Fibroblast of pulmonary artery (primary cell): ENCODE measurements around the gene IQGAP2.
"Not testable (repeated sequence)": the region's sequence is repeated elsewhere in the genome, so short reads cannot be mapped to it uniquely, and the experiment has no call there.

Source experiments
- DNase-seq: peaks from one replicate; pipeline ENCODE4 v3.0.0-alpha.2; 2010; ENCODE audit warnings: low read depth
- H3K4me3 ChIP-seq: replicated peaks from 2 replicates; pipeline ENCODE4 v1.5.1; 2011; ENCODE audit warnings: low read depth, mild to moderate bottlenecking, control low read depth, low read length, moderate library complexity
- TF ChIP-seq, protein P1 (sequence below): IDR thresholded peaks from 2 replicates; pipeline ENCODE4 v1.5.1; 2011; ENCODE audit warnings: mild to moderate bottlenecking, control low read depth, low read length, inconsistent platforms; ENCODE audit errors: missing control alignments

Gene IQGAP2

DNA sequence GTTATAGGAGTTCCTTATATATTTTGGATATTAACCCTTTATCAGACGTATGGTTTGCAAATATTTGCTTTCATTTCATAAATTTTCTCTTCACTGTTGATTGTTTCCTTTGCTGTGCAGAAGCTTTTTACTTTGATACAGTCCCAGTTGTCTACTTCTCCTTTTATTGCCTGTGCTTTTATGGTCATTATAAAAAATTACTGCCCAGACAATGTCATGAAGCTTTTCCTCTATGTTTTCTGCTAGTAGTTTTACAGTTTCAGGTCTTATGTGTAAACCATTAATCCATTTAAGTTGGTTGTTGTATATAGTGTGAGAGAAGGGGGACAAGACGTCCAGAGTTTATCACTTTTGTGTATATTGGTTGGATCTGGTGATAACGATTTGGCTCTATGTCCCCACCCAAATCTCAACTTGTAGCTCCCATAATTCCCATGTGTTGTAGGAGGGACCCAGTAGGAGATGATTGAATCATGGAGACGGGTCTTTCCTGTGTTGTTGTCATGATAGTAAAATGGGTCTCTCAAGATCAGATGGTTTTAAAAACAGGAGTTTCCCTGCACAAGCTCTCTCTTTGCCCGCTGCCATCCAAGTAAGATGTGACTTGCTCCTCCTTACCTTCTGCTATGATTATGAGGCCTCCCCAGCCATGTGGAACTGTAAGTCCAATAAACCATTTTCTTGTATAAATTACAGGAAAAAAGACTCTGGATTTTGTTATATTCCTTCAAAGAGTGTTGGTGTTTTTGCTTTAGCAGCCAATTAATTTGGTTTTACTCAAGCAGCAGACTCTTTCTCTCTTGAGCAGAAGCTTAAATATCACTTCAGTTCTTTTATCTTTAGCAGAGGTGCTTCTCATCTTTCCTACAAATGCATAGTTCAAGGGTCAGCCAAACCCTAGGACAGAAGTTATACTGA, 326.5 kb downstream of the IQGAP2 start:
- TF ChIP-seq, protein P1, sequence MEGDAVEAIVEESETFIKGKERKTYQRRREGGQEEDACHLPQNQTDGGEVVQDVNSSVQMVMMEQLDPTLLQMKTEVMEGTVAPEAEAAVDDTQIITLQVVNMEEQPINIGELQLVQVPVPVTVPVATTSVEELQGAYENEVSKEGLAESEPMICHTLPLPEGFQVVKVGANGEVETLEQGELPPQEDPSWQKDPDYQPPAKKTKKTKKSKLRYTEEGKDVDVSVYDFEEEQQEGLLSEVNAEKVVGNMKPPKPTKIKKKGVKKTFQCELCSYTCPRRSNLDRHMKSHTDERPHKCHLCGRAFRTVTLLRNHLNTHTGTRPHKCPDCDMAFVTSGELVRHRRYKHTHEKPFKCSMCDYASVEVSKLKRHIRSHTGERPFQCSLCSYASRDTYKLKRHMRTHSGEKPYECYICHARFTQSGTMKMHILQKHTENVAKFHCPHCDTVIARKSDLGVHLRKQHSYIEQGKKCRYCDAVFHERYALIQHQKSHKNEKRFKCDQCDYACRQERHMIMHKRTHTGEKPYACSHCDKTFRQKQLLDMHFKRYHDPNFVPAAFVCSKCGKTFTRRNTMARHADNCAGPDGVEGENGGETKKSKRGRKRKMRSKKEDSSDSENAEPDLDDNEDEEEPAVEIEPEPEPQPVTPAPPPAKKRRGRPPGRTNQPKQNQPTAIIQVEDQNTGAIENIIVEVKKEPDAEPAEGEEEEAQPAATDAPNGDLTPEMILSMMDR = no peak
- no peak for DNase-seq
- H3K4me3 ChIP-seq = no peak overlapping the region

DNA sequence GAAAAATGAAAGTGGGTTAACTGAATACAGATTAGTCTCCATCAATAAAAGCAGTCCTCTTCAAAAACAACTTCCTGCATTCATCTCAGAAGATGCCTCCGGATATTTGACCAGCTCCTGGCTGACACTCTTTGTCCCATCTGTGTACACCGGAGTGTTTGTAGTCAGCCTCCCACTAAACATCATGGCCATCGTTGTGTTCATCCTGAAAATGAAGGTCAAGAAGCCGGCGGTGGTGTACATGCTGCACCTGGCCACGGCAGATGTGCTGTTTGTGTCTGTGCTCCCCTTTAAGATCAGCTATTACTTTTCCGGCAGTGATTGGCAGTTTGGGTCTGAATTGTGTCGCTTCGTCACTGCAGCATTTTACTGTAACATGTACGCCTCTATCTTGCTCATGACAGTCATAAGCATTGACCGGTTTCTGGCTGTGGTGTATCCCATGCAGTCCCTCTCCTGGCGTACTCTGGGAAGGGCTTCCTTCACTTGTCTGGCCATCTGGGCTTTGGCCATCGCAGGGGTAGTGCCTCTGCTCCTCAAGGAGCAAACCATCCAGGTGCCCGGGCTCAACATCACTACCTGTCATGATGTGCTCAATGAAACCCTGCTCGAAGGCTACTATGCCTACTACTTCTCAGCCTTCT, 329.4 kb downstream of the IQGAP2 start:
- DNase-seq = no peak
- no peak overlapping the region for H3K4me3 ChIP-seq
- TF ChIP-seq, protein P1 = no peak

DNA sequence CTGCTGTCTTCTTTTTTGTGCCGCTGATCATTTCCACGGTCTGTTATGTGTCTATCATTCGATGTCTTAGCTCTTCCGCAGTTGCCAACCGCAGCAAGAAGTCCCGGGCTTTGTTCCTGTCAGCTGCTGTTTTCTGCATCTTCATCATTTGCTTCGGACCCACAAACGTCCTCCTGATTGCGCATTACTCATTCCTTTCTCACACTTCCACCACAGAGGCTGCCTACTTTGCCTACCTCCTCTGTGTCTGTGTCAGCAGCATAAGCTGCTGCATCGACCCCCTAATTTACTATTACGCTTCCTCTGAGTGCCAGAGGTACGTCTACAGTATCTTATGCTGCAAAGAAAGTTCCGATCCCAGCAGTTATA, 329.9 kb downstream of the IQGAP2 start:
- DNase-seq = no peak
- TF ChIP-seq, protein P1 = no peak
- H3K4me3 ChIP-seq = no peak overlapping the region

DNA sequence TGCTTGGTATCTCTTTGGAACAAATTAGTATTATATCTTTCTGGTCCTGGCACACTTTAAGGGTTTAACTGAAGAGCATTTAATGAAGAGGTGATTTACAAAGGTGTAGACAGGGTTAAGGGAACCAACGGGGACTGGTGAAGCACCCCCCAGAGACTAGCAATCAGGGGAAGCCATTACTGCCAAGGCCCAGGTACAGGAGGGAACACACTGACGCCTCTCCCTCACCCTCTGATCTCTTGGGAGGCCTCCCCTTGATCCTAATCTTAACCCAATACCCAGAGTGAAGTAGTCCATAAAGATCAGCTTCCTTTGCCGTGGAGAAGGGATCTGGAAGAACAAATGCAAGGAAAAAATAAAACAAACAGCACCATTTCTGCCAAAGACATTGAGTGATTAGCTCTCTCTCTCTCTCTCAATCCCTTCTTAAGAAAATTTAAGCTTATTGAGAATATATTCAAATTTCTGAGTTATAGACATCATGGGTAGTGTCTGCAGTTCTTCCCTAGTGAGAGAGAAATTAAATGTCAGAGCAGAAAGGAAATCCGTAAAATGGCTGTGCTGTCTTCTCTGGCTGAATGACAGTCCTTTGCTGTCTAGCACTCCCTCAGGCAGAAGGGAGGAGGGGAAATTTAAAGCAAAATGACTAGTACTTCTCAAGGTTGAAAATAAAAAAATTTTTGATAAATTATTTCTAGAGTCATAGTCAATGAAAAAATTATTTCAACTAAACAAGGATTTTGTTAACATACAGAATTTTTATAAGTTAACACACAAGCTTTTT, 332.9 kb downstream of the IQGAP2 start:
- TF ChIP-seq, protein P1 = no peak
- DNase-seq = no peak
- H3K4me3 ChIP-seq = no peak overlapping the region

DNA sequence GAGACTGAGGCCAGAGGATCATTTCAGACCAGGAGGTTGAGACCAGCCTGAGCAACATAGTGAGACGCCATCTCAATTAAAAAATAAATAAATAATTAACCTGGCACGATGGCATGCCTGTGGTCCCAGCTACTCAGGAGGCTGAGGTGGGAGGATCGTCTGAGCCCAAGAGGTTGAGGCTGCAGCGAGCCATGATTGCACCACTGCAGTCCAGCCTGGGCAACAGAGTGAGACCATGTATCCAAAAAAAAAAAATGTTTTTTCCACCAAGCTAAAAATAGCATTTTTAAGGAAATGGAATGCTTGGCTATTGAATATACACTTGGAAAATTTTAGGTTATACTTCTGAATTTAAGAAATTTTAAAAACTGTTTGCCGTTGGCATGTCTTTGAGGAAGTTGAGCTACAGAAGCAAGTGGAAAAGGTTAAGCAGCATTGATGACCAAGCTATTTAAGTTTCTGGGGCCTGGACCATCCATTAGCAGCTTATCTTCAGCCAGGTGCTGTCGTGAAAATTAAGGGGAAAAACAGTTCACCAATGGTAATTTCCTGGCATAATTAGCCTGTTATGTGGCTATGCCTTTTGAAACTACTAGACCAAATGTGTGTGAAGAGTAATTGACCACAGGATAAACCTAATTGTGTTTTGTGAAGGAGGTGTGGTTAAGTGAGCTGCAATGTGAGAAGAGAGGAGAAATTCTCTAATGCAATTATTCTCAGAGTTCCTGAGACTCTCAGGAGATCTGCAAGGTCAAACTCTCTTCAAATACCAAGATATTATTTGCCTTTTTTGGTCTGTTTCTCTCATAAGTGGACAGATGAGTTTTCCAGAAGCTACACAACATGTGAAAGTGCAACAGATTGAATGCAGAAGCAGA, 333.8 kb downstream of the IQGAP2 start:
- DNase-seq = no peak

DNA sequence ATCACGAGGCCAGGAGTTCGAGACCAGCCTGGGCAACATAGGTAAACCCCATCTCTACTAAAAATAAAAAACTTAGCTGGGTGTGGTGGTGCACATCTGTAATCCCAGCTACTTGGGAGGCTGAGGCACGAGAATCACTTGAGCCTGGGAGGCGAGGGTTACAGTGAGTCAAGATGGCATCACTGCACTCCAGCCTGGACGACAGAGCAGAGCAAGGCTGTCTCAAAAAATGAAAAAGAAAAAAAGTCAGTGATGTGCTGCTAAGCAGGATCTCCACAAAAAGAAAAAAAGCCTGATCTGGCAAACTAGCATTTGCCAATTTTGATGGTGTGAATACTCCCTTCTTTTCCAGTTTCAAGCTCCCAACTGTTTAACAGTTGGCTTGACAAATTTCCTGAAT, 334.8 kb downstream of the IQGAP2 start:
- DNase-seq = no peak
- no peak overlapping the region for H3K4me3 ChIP-seq
- TF ChIP-seq, protein P1 = no peak

More for the DNA sequence above, 333.8 kb downstream of the IQGAP2 start:
- no peak overlapping the region for H3K4me3 ChIP-seq
- TF ChIP-seq, protein P1 = no peak

DNA sequence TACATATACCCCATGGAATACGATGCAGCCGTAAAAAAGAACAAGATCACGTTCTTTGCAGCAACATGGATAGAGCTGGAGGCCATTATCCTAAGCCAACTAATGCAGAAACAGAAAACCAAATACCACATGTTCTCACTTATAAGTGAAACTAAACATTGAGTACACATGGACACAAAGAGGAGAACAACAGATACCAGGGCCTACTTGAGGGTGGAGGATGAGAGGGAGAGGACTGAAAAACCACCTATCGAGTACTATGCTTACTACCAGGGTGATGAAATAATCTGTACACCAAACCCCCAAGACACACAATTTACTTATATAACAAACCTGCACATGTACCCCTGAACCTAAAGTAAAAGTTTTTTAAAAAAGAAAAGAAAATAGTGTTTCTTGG, 338.4 kb downstream of the IQGAP2 start:
- H3K4me3 ChIP-seq, DNase-seq: not testable (repeated sequence)
